GM23338 (cell line): ENCODE data around the gene OTUB1.

Experiments
- CTCF ChIP-seq, 2 experiments: fragments of 200-600 bp in 1 of 2; sonication (generic) in 1 of 2; conservative IDR thresholded peaks; 2 replicates each; pipeline versions ENCODE4 v1.5.1 to v1.6.1; 2016 to 2017; ENCODE audit warnings: antibody characterized with exemption in 2 of 2, low read depth in 2 of 2, mild to moderate bottlenecking in 2 of 2, moderate library complexity in 1 of 2
- REST ChIP-seq: IDR thresholded peaks from one replicate; pipeline ENCODE4 v1.6.1; 2018; ENCODE audit warnings: antibody characterized with exemption; ENCODE audit not compliant: unreplicated experiment

DNA sequence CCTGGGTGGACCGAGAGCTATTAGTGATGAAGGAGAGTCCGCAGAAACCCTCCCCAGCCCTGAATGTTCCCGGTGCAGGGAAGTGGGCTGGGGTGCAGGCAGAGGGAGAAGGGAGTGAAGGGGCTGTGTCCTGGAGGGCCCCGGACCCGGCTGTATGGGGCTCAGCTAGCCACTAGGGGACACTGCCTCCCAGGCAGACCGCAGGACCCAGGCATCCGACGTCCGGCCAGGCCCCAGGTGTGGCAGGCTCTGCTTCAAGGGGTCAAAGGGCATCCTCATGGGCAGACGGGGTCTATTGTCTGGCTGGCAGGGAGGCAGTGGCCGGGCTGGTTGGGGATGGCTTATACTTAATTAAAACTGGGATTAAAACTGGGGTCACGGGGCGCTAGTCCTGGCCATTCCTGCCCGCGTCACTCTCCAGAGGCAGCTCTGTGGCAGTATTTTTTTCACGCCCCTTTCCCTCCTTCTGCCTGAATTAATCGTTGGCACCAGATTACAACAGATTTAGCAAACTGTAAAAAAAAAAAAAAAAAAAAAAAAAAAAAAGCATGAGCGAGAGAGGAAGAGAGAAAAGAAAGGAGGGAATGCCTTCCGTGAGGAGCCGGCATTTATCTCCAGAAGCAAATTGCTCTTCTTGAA lies 54.6 kb downstream of the OTUB1 start:
- TF ChIP-seq REST (no peak), CTCF (conservative IDR thresholded peaks at IDR 0.05; ENCODE audit: low read depth in 2 of 2) (peak; percentile 75 to 87)
